Thoracic aorta (tissue), 2 donors: Measurements from ENCODE around the gene YPEL4. TPM values are rescaled to one million over a fixed set of nuclear protein-coding genes. Genes with fewer than 3 reads are reported as not detected.

ENCODE experiments used
- total RNA-seq, 2 donors: library from RNA; depleted of rRNA; stranded (reverse); fragments of >200 nt; gene quantifications; one replicate each; pipeline versions ENCODE4 v1.1.0 to v1.2.3, GENCODE V29; 2016

Gene YPEL4
- total RNA-seq, 2 donors from 2014 or later = 1.1 to 1.2 TPM

Other genes starting within 250 kb of the YPEL4 start
- 10 to 100 TPM; 76.0 to 92.3 TPM for gene SLC43A3, start 222.8 kb downstream of the YPEL4 start, total RNA-seq
- under 1 TPM in 1 of 2 donors, not detected in 1; 0.35 TPM for gene RTN4RL2, start 189.4 kb downstream of the YPEL4 start, total RNA-seq
- 10 to 100 TPM; 16.6 to 23.6 TPM for gene SLC43A1, start 134.2 kb downstream of the YPEL4 start, total RNA-seq
- gene TIMM10, start 119.2 kb downstream of the YPEL4 start, total RNA-seq = 10 to 100 TPM; 19.5 to 33.5 TPM
- gene SMTNL1, start 112.3 kb downstream of the YPEL4 start, total RNA-seq = not detected
- gene UBE2L6, start 82.2 kb downstream of the YPEL4 start, total RNA-seq = 10 to 100 TPM; 22.6 to 45.8 TPM
- 100 to 1,000 TPM; 674 to 695 TPM for gene SERPING1, start 52.2 kb downstream of the YPEL4 start, total RNA-seq
- gene CLP1, start 7.8 kb upstream of the YPEL4 start, total RNA-seq = 10 to 100 TPM; 15.0 TPM
- 10 to 100 TPM; 46.0 to 53.3 TPM for gene ZDHHC5, start 18.2 kb upstream of the YPEL4 start, total RNA-seq
- gene MED19, start 62.3 kb upstream of the YPEL4 start, total RNA-seq = 10 to 100 TPM; 11.1 to 11.9 TPM
- gene TMX2, start 62.7 kb upstream of the YPEL4 start, total RNA-seq = 10 to 100 TPM; 47.4 to 57.2 TPM
- 10 to 100 TPM; 73.9 to 78.0 TPM for gene SELENOH, start 91.6 kb upstream of the YPEL4 start, total RNA-seq
- not detected for gene BTBD18, start 101.9 kb upstream of the YPEL4 start, total RNA-seq
- 100 to 1,000 TPM in 1 of 2 donors, 10 to 100 TPM in 1; 95.3 to 119 TPM for gene CTNND1, start 111.9 kb upstream of the YPEL4 start, total RNA-seq